ENCODE results near the gene PGK2.
"Not testable (repeated sequence)": the region's sequence is repeated elsewhere in the genome, so short reads cannot be mapped to it uniquely, and the experiment has no call there.

The PGK2 gene

DNA sequence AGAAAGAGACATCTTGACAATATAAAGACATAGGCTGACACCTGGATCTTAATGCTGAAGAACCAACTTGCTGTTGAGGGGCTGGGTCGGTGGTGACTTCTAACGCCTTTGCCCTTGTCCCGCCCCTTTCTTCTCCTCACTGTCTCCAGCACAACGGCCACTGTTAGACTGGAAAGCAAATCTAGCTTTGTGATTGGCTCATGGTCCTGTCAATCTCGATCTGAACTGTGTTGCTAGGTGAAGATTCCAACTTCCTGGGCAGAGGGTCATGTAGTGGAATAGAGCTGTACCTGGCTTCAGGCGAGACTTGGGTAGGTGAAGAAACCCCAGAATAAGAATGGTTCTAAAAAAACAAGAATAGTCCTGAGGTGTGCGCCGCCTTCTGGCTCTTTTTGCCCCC lies at the start of gene PGK2:
PGK2 (minus strand) TSS at position 110 of the 400 bp plus-strand sequence; CDS start at position 12, 98 bp downstream.
- no peak for DNase-seq

DNA sequence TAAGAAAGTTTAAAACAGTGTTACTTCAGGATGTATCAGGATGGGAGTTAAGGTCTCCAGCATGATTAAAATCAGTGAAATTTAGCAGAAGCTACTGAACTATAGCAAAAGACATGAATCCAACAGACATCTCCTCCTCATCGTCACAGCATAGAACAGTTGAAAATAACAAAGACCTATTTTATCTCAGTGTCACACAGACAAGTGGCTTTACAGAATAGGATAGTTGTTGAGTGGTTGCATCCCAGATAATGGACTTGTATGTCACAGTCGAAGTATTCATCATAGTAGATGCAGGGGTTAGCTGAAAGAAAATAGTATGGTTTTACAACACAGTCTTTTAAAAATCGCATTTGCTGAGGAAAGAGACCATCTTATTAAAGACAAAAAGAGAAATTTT lies 48.1 kb upstream of the PGK2 start:
- peak; percentile 28 for DNase-seq

DNA sequence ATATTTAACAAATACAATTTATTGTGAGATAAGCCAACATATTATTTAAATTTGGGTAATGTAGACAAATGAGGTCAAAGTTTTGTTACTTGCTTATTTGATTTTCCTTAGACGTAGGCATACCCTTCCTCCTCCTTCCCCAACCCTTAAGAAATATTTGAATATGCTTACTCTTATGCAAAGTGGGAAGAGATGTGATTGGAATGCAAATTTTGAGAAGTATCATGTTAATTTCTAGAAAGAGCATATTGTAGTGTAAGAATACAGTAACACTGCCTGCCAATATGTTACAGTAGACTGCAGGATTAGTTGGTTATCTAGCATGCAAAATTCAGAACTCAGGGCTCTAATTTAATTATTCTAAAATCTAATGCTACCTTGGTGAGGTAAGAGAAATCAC lies 46.3 kb upstream of the PGK2 start:
- DNase-seq: no peak

- peak; percentile 44 for DNase-seq
These were observed 39.8 kb upstream of the PGK2 start for GRCh38 chr6:49826743-49827406.

GRCh38 chr6:49815166-49815565 lies 28.1 kb upstream of the PGK2 start:
- no peak for DNase-seq

DNA sequence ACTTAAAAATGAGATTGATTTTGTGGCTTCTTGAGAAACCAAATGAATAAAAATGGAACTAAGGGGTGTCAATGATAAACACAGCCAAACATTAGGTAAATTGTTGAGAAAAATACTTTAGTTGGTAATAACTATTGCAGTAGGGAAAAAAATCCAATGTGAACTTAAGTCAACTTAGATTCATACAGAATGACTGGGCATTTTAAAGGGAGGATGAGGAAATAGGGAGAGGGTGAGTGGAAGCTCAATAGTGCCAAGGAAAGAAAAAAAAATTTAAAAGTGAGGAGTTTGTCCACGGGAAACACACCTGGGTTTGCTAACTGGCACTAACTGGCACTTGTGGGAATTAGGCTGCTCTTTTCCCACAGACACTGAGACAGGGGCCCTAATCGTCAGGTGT lies 26.2 kb upstream of the PGK2 start:
- DNase-seq: no peak

GRCh38 chr6:49806145-49806544 lies 19.1 kb upstream of the PGK2 start:
- DNase-seq: no peak

DNA sequence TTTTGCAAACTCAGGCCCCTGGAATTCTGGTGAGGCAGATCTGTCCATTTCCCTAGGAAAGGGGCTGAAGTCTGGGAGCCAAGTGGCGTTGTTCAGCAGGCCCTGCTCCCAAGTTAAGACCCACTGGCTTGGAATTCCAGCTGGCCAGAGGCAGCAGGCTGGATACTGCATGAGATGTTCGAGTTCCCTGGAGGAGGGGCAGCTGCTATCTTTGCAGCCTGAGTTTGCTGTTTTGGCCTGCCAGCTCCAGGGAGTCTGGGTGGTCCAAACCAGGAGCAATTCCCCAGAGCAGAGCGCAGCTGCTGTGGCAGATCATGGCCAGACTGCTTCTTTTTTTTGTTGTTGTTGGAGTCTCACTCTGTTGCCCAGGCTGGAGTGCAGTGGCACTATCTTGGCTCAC lies 18.2 kb upstream of the PGK2 start:
- DNase-seq: no peak

DNA sequence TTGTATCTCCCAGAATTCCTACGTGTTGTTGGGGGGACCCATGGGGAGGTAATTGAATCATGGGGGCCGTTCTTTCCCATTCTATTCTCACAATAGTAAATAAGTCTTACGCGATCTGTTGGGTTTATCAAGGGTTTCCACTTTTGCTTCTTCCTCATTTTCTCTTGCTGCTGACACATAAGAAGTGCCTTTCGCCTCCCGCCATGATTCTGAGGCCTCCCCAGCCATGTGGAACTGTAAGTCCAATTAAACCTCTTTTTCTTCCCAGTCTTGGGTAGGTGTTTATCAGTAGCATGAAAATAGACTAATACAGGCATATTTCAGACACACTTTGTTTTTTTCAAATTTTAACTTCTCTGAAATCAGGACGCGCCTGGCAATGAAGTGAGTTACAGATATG lies 14.4 kb upstream of the PGK2 start:
- no peak for DNase-seq

GRCh38 chr6:49799090-49799489 lies 12.0 kb upstream of the PGK2 start:
- DNase-seq: no peak

DNA sequence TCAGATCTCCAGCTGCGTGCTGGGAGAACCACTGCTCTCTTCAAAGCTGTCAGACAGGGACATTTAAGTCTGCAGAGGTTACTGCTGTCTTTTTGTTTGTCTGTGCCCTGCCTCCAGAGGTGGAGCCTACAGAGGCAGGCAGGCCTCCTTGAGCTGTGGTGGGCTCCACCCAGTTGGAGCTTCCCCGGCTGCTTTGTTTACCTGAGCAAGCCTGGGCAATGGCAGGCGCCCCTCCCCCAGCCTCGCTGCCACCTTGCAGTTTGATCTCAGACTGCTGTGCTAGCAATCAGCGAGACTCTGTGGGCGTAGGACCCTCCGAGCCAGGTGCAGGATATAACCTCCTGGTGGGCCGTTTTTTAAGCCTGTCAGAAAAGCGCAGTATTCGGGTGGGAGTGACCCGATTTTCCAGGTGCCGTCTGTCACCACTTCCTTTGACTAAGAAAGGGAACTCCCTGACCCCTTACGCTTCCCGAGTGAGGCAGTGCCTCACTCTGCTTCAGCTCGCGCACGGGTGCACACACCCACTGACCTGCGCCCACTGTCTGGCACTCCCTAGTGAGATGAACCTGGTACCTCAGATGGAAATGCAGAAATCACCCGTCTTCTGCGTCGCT lies 9.9 kb upstream of the PGK2 start:
- not testable (repeated sequence) for DNase-seq

DNA sequence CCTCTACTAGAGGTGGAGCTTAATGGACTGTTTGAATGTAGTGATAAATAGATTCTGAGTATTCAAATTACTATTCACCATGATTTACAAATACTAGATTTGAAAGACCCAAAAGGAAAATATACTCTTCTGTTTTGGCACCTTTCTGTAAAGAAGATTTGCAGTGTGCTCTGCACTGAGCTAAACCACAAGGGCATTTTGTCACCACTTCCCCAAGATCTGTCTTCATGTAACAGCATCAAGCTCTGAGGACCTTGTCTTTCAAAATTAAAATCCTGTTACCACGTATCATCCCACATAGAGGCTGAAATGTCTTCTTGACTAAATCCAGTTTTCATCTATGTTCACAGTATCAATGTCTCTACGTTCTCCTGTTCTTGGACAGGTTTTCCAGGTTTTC lies 3.3 kb upstream of the PGK2 start:
- peak; percentile 59 for DNase-seq

DNA sequence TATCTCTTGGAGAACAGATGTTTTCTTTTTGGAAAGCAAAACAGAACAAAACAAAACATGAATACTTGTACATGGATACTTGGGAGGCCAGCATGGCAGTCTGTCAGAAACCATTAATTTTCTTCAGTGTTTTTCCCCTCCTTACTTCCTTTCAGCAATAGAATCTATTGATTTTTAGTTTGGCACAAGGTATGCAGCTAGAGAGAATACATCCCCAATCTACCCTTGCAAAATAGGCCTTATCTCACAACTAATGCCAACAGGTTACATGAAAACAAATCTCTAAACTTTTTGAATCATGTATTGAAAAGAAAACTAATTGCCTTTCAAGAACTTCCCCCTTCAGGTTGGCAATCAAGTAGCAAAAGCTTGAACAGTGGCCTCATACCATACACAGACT lies 2.8 kb downstream of the PGK2 start:
- no peak for DNase-seq

DNA sequence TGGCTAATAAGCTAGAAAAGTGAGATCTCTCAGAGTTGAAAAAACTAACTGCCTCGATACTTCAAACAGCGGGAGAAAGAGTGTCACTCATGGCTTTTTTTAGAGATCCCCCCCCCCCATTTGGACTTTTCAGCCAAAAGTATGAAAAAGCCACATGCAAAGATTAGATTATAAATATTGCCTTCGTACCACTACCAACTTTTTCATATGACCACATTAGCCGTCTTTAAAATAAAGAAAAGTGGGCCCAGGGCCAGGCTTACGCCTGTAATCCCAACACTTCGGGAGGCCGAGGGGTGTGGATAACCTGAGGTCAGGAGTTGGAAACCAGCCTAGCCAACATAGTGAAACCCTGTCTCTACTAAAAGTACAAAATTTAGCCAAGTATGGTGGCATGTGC lies 4.4 kb downstream of the PGK2 start:
- peak; percentile 82 for DNase-seq

DNA sequence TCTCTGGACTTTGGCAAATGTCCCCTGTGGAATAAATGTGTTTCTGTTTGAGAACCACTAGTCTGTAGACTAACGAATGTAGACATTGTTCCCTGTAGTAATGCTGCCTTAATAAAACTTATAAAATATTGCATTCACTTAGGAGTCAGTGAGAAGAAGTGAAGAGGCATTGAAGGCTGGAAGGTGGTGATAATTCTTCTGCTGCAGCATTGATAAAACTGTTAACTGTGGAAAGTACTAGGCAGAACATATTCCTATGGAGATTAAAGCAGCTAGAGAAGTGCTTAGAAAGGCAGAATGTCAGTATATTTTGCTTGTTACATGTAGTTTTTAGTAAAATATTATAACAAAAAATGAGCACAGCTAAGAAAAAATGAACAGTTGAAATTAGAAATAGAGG lies 4.8 kb downstream of the PGK2 start:
- peak; percentile 85 for DNase-seq

GRCh38 chr6:49776444-49776843 lies 10.6 kb downstream of the PGK2 start:
- DNase-seq: peak; percentile 74

DNA sequence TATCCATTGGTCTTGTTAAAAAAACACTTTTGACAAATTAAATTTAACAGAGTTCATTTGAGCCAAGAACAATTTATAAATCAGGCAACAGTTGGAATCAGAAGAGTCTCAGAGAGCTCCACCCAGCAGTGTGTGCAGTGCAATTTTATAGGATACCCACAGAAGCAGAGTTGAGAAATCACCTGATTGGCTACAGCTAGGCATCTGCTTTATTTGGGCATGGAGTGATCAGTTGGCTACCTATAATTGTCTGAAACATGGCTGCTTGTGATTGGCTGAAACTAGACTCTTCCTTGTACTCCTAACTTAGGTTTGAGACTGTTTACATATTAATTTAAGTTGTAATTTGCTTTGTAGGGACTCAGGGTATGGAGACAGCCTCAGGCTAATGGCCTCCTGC lies 12.0 kb downstream of the PGK2 start:
- no peak for DNase-seq

GRCh38 chr6:49772285-49772684 lies 14.8 kb downstream of the PGK2 start:
- DNase-seq: no peak

GRCh38 chr6:49766762-49767161 lies 20.3 kb downstream of the PGK2 start:
- no peak for DNase-seq

- DNase-seq: no peak
These were observed 22.4 kb downstream of the PGK2 start for GRCh38 chr6:49764571-49765236.

DNA sequence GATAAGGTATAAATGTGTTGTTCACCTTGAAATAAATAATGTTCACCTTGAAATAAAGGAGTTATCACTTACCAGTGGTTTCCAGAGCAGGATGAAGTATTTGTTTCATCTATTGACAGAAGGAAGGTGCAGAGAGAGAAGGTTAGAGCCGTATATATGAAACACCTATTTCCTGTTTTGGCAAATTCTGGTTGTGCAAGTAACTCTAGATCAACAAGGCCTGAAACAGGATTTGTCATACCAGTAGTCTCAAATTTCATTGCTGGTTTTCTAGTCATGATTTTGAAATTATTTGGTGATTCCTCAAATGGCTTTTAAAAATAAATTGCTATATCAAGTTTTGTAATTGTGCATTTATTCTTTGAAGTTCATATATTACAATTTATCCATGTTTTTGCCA lies 42.8 kb downstream of the PGK2 start, which contains the start of gene CRISP3:
CRISP3 (minus strand) TSS at position 130 of the 400 bp plus-strand sequence; CDS start at position 109, 21 bp downstream.
- DNase-seq: peak; percentile 35

DNA sequence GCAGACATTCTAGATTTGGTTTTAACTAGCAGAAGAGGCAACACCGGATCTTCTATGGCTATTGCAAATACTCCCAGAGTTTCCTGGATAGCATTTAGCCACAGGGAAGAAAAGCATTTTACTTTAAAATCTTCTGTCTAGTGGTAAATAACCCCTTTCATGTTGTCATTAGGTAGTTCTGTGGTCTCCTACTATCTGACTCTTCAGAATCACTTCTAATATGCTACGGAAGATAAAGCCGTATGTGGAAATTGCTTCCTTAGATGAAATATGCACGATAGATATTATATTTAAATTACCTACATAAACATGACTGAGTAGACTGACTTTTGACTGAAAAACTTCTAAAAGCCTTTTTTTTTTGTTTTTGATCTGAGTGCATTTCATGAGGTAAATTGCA lies 43.7 kb downstream of the PGK2 start:
- DNase-seq: peak; percentile 64

GRCh38 chr6:49739423-49739822 lies 47.7 kb downstream of the PGK2 start:
- DNase-seq: no peak

- peak; percentile 92 for DNase-seq
These were observed 51.0 kb downstream of the PGK2 start for GRCh38 chr6:49736017-49736508.
